ENCODE results near the gene ZIM2. TPM values are rescaled to one million over a fixed set of nuclear protein-coding genes. Genes with fewer than 3 reads are reported as not detected.

Gene ZIM2
- total and polyA plus RNA-seq, 2 donors (not counting 1 experiment from before 2014, with no cell fraction given), result not detected

GRCh38 chr19:56827708-56828107, 12.8 kb downstream of the ZIM2 start:
- no peaks in the 10 kb centered on the region for H4K20me1 ChIP-seq (ENCODE audit: control insufficient read depth, insufficient read depth, low read length, poor library complexity, severe bottlenecking)
- H3K9ac ChIP-seq (ENCODE audit: low read length), result no peak overlapping the region
- TF ChIP-seq EZH2 (IDR thresholded peaks at IDR 0.05; ENCODE audit: borderline replicate concordance, insufficient read depth, low read depth, low read length, poor library complexity, severe bottlenecking) (no peak), CTCF (IDR thresholded peaks at IDR 0.05) (no peak)

GRCh38 chr19:56823956-56824355, 16.6 kb downstream of the ZIM2 start:
- Mint-ChIP-seq H3K27ac (no peak overlapping the region), H3K4me3 (no peak overlapping the region), H3K4me1 (no peaks in the 10 kb centered on the region), H3K27me3 (no peaks in the 10 kb centered on the region), H3K9me3 (ENCODE audit: insufficient read depth) (peaks cover 7% of the 10 kb centered on the region)
- H3K79me2 ChIP-seq (ENCODE audit: control insufficient read depth, insufficient read depth, low read length), result no peaks in the 10 kb centered on the region
- intact Hi-C loops (cut with micrococcal nuclease), result no loop called here
- H3K4me2 ChIP-seq (replicated peaks; ENCODE audit: low read depth, low read length, poor library complexity, severe bottlenecking), result no peak overlapping the region
- H3K4me3 ChIP-seq (ENCODE audit: control extremely low read depth in 1 of 5, extremely low read depth in 1 of 5, insufficient read depth in 1 of 5, low read depth in 2 of 5, low read length in 4 of 5), result no peak overlapping the region
- peaks cover 0 to 31% (median 4%) of the 10 kb centered on the region in 3 donors for H3K9me3 ChIP-seq (ENCODE audit: control extremely low read depth in 1 of 3, control insufficient read depth in 2 of 3, insufficient read depth in 1 of 3, low read length in 2 of 3)
- ChIA-PET POLR2A (no interaction called here), CTCF (no interaction called here)
- H3K4me1 ChIP-seq (ENCODE audit: control insufficient read depth in 2 of 2, insufficient read depth in 2 of 2, low read length in 2 of 2), result no peaks in the 10 kb centered on the region
- no peak overlapping the region for H3K9ac ChIP-seq (ENCODE audit: low read length)
- no peak overlapping the region for H2AFZ ChIP-seq (ENCODE audit: insufficient read depth, low read depth, low read length, poor library complexity, severe bottlenecking)
- H4K20me1 ChIP-seq (ENCODE audit: control insufficient read depth, insufficient read depth, low read length, poor library complexity, severe bottlenecking), result no peaks in the 10 kb centered on the region
- H3K36me3 ChIP-seq (replicated peaks in 1 of 2; ENCODE audit: control extremely low read depth in 1 of 2, control insufficient read depth in 1 of 2, extremely low read depth in 1 of 2, insufficient read depth in 2 of 2, low read length in 1 of 2), result no peaks in the 10 kb centered on the region
- no peak for ATAC-seq (ENCODE audit: low read depth)
- 96% methylated on average over 4 of the region's 6 CpGs for WGBS (ENCODE audit: insufficient coverage)
- TF ChIP-seq CTCF (IDR thresholded peaks at IDR 0.05), result no peak
- no peak for TF ChIP-seq EZH2 (IDR thresholded peaks at IDR 0.05; ENCODE audit: borderline replicate concordance, insufficient read depth, low read depth, low read length, poor library complexity, severe bottlenecking)
- H3K27me3 ChIP-seq (replicated peaks in 1 of 4; ENCODE audit: control extremely low read depth in 1 of 4, control insufficient read depth in 3 of 4, insufficient read depth in 4 of 4, low read length in 3 of 4), result no peaks in the 10 kb centered on the region
- H3K27ac ChIP-seq (ENCODE audit: low read length in 2 of 2), result no peak overlapping the region
- no peak for DNase-seq

More at GRCh38 chr19:56827708-56828107, 12.8 kb downstream of the ZIM2 start:
- Histone ChIP-seq H3K4me1 (ENCODE audit: control insufficient read depth in 2 of 2, insufficient read depth in 2 of 2, low read length in 2 of 2) (no peaks in the 10 kb centered on the region), H3K4me3 (ENCODE audit: control extremely low read depth in 1 of 5, extremely low read depth in 1 of 5, insufficient read depth in 1 of 5, low read depth in 2 of 5, low read length in 4 of 5) (no peak overlapping the region), H3K27ac (ENCODE audit: low read length in 2 of 2) (no peak overlapping the region), H3K79me2 (ENCODE audit: control insufficient read depth, insufficient read depth, low read length) (no peaks in the 10 kb centered on the region), H3K4me2 (replicated peaks; ENCODE audit: low read depth, low read length, poor library complexity, severe bottlenecking) (no peak overlapping the region), H2AFZ (ENCODE audit: insufficient read depth, low read depth, low read length, poor library complexity, severe bottlenecking) (no peak overlapping the region), H3K27me3 (replicated peaks in 1 of 4; ENCODE audit: control extremely low read depth in 1 of 4, control insufficient read depth in 3 of 4, insufficient read depth in 4 of 4, low read length in 3 of 4) (no peaks in the 10 kb centered on the region), H3K9me3 (ENCODE audit: control extremely low read depth in 1 of 3, control insufficient read depth in 2 of 3, insufficient read depth in 1 of 3, low read length in 2 of 3) (peaks cover 0 to 25% (median 4%) of the 10 kb centered on the region in 3 donors), H3K36me3 (replicated peaks in 1 of 2; ENCODE audit: control extremely low read depth in 1 of 2, control insufficient read depth in 1 of 2, extremely low read depth in 1 of 2, insufficient read depth in 2 of 2, low read length in 1 of 2) (no peaks in the 10 kb centered on the region)
- WGBS (ENCODE audit: insufficient coverage), result no CpG with 5 or more reads among the region's 2 CpGs
- ChIA-PET POLR2A (no interaction called here), CTCF (no interaction called here)
- no peaks in the 10 kb centered on the region for H3K27me3 Mint-ChIP-seq
- ATAC-seq (ENCODE audit: low read depth) (no peak), DNase-seq (no peak)
- intact Hi-C loops (cut with micrococcal nuclease), result no loop called here
- H3K4me1 Mint-ChIP-seq, result no peaks in the 10 kb centered on the region
- no peak overlapping the region for H3K4me3 Mint-ChIP-seq
- H3K9me3 Mint-ChIP-seq (ENCODE audit: insufficient read depth), result peaks cover 13% of the 10 kb centered on the region
- H3K27ac Mint-ChIP-seq, result no peak overlapping the region
